Body of pancreas (tissue), 4 donors: ENCODE results near the gene SBF2.

ENCODE experiments used
- CTCF ChIP-seq, 7 experiments: fragments of 450-650 bp in 4 of 7; fragments of 200-600 bp in 3 of 7; sonication (generic) in 3 of 7; IDR thresholded peaks; one replicate each; pipeline ENCODE4 v1.5.1; 2016 to 2019; ENCODE audit warnings: antibody characterized with exemption in 7 of 7
- POLR2A ChIP-seq, 3 donors: fragments of 450-650 bp; IDR thresholded peaks; one replicate each; pipeline ENCODE4 v1.6.1; 2016; ENCODE audit warnings: antibody characterized with exemption in 3 of 3, mild to moderate bottlenecking in 2 of 3

GRCh38 chr11:9806946-9807687, 486.9 kb downstream of the SBF2 start:
- TF ChIP-seq CTCF (IDR thresholded peaks at IDR 0.05) = no peak
- TF ChIP-seq POLR2A (IDR thresholded peaks at IDR 0.05) = no peak
